Stimulated activated CD8-positive, alpha-beta memory T cell treated with anti-CD3 and anti-CD28 coated beads, Interleukin-7, amount 100 ng/mL, for 4 hours (primary cell): ENCODE results near the gene HLF.
"Not testable (repeated sequence)": the region's sequence is repeated elsewhere in the genome, so short reads cannot be mapped to it uniquely, and the experiment has no call there.

ENCODE experiments used
- DNase-seq, 2 donors: peaks; one replicate each; pipeline ENCODE4 v3.0.0-alpha.2; 2020; ENCODE audit warnings: low read depth in 2 of 2

The HLF gene

GRCh38 chr17:55312852-55313251 is 48.1 kb downstream of the HLF start:
- DNase-seq, result no peak

- no peak for DNase-seq
Observed at GRCh38 chr17:55314061-55314783, 49.5 kb downstream of the HLF start.

DNA sequence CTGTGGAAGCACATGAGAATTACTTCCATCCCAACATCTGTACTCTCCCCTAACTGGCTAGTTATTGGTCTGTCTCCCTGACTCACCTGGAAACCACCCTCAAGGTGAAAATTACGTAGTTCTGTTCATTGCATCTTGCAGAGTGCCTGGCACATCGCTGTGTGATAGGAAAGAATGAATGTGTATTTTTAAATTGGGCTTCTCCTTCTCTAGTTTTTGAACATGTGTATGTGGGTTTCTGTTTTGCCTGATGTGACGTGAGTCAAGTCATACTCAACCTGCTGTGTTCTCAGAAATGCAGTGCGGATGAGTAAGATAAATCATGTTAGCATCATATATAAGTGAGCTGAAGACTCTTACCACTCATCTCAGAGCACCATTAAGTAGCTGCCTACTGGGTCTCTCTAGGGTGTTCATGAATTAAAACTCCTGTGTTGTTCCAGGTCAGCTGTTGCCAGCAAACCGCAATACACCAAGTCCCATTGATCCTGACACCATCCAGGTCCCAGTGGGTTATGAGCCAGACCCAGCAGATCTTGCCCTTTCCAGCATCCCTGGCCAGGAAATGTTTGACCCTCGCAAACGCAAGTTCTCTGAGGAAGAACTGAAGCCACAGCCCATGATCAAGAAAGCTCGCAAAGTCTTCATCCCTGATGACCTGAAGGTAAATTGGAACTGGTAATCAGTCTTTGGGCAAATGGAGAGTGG is 50.2 kb downstream of the HLF start:
- no peak for DNase-seq

DNA sequence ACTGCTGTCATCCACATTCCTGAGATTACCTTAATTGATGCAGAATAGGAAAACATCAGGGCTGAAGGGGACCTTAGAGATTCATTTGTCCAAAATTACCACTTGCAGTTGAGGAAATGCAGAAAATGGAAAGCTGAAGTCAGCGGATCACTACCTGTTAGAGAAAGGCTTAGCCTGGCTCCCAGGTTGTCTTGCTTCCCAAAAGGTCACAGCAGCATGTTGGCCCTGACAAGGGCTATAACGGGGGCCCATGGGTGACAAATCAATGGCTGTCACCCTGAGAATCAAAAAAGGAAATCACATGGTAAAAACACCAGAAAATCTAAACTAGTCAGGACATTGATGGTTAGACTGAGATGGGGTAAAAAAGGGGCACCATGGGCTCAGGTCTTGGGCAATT is 51.7 kb downstream of the HLF start:
- no peak for DNase-seq

DNA sequence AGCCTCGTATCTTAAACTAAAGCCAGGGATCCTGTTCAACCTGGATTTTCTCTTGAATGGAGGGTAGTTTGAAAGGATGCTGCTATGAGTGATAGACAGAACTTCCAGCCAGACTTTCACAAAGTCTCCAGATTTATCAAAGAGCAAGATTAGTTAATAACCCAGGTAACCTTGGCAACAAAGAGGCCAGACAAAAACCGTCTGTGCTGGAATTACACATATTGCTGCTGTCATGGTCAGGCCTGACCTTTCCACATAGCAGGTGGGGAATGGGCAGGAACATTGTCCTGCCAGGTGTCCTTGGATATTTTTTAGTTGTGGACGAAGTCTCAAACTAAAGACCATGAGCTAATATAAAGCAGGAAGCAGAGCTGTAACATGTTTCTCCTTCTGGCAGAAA is 52.5 kb downstream of the HLF start:
- no peak for DNase-seq

- no peak for DNase-seq
Observed at GRCh38 chr17:55318081-55318480, 53.3 kb downstream of the HLF start.

DNA sequence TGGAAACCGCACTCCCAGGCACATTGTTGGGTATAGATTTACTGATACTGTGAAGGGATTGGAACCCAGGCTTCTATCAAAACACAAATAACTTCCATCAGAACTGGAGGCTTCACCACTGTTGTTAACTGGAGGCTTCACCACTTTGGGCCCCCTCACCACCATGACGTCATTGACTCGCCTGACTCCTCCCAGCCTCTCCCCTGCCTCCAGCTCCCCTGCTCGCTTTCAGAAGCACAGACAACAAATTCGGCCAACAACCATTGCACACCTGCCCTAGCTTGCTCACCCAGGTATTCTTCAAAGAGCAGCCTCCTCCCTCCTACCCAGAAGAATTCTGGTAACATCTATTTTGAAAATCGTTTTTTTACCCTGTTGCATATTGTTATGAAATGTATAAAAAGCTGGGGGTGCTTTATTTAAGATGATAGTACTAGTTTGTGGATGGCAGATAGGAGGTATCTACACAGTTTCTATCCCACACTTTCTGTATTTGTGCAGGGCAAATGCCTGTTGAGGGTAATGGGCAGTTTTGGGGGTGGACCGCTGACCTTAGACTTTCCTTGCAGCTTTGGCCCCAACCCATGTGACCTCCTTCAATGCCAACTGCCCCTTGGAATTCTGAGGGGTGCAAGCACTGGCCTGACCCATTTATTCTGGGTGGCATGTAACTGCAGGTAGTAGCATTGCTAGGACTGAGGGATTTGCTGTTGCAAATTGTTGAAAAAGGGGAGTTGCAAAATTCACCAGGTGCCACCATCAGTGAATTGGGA is 54.1 kb downstream of the HLF start:
- DNase-seq, result no peak

DNA sequence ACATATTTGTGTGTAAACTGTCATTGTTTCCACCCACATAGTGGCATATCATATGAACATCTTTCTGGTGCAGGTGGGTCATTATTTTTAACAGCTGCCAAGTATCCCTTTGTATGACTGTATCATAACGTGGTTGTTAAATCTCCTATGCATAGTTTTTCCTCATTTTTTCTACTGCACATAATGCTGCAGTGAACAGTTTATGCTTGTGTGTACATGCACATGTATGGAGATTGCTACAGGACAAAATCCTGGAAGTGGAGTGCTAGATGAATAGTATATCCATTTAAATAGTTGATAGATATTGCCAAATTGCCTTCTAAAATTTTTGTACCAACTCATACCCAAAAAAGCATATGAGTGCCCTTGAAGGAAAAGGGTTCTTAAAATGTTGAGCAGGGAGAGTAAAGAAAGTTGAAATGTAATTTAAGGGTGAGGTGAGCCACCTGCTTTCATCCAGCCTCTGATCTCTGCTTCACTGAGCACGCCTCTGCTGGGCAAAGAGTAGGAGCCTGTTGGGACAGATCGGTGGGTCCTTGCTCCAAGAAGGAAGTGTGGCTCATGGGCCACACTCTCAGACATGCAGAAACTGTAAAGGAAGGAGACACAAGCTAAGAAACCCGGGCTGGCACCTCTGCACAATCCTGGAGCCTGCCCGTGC is 55.3 kb downstream of the HLF start:
- DNase-seq, result no peak

GRCh38 chr17:55320594-55321426 is 56.0 kb downstream of the HLF start:
- no peak for DNase-seq

DNA sequence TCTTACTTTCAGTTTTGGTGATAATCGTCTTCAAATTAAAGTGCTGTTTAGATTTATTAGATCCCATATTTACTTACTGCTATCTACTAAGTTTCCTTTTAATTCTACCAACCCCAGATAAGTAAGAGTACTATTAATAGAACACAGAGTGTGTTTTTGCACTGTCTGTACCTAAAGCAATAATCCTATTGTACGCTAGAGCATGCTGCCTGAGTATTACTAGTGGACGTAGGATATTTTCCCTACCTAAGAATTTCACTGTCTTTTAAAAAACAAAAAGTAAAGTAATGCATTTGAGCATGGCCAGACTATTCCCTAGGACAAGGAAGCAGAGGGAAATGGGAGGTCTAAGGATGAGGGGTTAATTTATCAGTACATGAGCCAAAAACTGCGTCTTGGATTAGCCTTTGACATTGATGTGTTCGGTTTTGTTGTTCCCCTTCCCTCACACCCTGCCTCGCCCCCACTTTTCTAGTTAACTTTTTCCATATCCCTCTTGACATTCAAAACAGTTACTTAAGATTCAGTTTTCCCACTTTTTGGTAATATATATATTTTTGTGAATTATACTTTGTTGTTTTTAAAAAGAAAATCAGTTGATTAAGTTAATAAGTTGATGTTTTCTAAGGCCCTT is 56.8 kb downstream of the HLF start:
- DNase-seq, result no peak

DNA sequence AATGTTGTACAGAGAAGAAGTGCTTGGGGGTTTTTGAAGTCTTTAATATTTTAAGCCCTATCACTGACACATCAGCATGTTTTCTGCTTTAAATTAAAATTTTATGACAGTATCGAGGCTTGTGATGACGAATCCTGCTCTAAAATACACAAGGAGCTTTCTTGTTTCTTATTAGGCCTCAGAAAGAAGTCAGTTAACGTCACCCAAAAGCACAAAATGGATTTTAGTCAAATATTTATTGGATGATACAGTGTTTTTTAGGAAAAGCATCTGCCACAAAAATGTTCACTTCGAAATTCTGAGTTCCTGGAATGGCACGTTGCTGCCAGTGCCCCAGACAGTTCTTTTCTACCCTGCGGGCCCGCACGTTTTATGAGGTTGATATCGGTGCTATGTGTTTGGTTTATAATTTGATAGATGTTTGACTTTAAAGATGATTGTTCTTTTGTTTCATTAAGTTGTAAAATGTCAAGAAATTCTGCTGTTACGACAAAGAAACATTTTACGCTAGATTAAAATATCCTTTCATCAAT is 57.8 kb downstream of the HLF start:
- no peak for DNase-seq

GRCh38 chr17:55323518-55324295 is 58.9 kb downstream of the HLF start:
- no peak for DNase-seq

DNA sequence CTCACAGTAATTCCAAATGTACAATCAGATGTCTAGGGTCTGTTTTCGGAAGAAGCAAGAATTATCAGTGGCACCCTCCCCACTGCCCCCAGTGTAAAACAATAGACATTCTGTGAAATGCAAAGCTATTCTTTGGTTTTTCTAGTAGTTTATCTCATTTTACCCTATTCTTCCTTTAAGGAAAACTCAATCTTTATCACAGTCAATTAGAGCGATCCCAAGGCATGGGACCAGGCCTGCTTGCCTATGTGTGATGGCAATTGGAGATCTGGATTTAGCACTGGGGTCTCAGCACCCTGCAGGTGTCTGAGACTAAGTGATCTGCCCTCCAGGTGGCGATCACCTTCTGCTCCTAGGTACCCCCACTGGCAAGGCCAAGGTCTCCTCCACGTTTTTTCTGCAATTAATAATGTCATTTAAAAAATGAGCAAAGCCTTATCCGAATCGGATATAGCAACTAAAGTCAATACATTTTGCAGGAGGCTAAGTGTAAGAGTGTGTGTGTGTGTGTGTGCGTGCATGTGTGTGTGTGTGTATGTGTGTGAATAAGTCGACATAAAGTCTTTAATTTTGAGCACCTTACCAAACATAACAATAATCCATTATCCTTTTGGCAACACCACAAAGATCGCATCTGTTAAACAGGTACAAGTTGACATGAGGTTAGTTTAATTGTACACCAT is 59.7 kb downstream of the HLF start:
- DNase-seq, result no peak

- no peak for DNase-seq
Observed at GRCh38 chr17:55325406-55325805, 60.6 kb downstream of the HLF start.

DNA sequence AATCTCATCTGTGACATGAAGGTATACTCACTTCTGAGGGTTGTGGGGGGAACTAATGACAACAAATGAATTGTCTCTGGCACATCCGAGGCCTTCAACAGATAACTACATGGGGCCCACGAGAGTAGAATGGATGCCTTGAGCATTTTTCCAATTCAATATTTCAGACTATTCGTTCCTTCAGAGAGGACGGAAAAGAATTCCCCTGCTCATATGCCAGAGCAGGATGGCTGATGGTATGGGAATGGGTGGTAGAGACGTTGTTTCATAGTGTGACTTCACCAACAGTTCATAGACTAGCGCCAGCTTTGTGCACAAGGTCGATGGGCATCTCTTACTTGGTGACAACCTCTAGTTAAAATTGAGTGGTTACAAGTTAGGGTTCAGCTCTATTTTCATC is 61.3 kb downstream of the HLF start:
- DNase-seq, result no peak

GRCh38 chr17:55327225-55328088 is 62.7 kb downstream of the HLF start:
- DNase-seq, result no peak

DNA sequence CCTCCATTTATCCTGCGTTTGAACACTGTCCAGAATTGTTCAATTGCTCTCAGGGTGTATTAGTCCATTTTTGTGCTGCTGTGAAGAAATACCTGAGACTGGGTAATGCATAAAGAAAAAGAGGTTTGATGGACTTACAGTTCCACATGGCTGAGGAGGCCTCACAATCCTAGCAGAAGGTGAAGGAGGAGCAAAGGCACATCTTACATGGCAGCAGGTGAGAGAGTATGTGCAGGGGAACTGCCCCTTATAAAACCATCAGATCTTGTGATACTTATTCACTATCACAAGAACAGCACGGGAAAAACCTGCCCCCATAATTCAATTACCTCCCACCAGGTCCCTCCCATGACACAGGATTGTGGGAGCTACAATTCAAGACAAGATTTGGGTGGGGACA is 63.8 kb downstream of the HLF start:
- not testable (repeated sequence) for DNase-seq

DNA sequence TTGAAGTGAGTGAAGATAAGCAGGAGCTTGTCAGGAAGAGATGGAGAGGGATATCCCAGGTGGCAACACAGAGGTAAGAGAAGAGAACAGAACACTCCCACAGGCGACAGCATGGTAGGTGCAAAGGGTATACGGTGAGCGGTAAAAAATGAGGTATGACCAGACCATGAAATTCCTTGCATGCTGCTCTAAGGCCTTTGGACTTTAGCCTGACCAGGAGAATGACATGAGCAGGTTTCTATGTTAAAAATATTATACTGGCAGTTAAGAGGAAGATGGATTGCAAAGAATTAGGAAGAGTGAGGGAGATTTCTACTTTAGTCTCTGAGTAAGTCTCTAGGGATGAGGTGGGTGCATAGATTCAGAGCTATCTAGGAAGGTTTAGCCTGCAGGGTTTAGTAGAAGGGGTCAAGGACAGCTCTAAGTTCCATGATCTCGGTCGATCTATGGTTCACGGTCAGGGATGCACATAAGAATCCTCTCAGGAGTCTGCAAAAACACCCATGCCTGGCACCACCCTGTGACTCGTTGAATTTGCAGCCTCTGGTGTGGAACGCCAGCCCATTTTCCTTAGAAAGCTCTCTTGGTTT is 65.7 kb downstream of the HLF start:
- no peak for DNase-seq
